GM19351 (cell line): ENCODE data around the gene CELA2B.
"Not testable (repeated sequence)": the region's sequence is repeated elsewhere in the genome, so short reads cannot be mapped to it uniquely, and the experiment has no call there.

Experiments used
- ATAC-seq: cut with Tn5 transposase; IDR thresholded peaks from one replicate; pipeline ENCODE4 v1.9.1; 2021; ENCODE audit warnings: mild to moderate bottlenecking, moderate library complexity; ENCODE audit not compliant: unreplicated experiment

Gene CELA2B

GRCh38 chr1:15465674-15466073, 10.2 kb upstream of the CELA2B start:
- no peak for ATAC-seq

DNA sequence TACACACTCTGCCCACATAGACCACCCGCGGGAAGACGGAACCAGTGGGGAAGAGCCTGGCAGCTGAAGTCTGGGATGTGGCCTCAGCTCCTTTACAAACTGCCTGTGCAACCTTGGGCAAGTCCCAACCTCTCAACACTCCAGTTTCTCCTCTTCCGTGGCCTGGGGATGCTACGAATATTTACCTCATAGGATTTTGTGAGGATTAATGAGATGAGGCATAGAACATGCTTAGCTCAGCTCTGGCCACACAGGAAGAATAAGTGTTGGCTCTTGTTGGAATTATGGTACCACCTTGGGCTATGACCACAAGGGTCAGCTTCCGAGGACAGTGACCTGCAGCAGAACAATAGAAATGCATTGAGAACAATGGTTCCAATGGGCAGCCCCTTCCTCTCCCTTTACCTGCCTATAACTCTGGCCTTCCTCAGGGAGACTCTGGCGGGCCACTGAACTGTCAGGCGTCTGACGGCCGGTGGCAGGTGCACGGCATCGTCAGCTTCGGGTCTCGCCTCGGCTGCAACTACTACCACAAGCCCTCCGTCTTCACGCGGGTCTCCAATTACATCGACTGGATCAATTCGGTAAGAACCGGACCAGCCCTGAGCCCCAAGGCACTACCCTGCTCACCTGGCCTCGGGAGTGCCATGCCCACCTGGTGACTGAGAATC, 8.8 kb upstream of the CELA2B start:
- not testable (repeated sequence) for ATAC-seq

GRCh38 chr1:15468145-15468544, 7.8 kb upstream of the CELA2B start:
- no peak for ATAC-seq

- ATAC-seq, result no peak
These were observed 6.5 kb upstream of the CELA2B start for GRCh38 chr1:15469361-15469760.

DNA sequence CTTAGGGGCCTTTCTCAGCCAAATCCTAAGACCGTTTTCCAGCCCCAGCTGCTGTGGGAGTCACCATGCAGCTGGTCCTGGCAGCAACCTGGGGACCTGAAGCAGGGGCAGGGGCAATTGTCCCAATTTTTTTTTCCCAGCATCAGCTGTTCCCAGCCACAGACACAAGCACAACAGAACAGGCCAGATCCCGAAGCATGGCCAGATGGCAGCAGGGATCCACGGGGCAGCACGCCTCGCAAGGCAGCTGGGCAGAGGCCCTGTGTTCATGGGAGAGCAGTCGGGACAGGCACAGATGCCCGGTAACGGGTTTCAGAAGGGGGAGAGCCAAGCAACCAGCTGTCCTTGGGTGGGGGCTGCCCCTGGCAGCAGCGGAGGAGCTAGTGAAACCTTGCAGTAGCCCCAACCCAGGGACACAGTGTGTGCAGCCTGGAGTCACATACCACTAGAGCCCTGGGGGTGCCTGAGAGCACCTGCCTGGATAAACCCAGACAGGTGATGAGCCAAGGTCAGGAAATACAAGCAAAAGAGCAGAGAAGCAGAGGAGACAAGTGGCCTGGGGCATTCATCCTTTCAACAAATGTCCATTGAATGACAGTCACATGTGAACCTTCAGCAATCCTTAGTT, 6.0 kb upstream of the CELA2B start:
- not testable (repeated sequence) for ATAC-seq

DNA sequence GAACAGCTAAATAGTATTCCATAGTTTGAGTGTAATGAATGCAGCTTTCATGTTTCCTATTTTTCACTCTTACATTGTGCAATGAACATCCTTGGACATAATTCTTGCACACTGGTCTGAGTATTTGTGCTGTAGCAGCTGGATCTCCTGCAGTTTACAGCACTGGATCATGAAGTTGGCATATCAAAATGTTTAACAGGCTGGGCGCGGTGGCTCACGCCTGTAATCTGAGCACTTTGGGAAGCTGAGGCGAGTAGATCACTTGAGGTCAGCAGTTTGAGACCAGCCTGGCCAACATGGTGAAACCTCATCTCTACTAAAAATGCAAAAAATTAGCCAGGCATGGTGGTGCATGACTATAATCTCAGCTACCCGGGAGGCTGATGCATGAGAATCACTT, 4.8 kb upstream of the CELA2B start:
- ATAC-seq, result not testable (repeated sequence)

DNA sequence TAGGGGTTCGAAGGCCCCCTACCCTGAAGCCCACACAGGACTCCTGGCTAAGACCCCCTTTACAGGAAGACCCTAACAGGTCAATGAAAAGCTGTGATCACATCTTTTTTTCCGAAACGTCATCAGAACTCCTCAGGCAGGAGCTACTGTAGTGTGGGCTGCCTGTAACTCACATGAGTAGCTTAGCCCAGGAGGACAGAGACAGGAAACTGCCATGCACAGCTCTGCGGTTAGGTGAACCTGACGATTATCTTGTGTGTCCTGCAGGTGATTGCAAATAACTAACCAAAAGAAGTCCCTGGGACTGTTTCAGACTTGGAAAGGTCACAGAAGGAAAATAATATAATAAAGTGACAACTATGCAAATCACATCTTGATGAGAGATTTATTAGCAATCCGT, 4.2 kb upstream of the CELA2B start:
- not testable (repeated sequence) for ATAC-seq

DNA sequence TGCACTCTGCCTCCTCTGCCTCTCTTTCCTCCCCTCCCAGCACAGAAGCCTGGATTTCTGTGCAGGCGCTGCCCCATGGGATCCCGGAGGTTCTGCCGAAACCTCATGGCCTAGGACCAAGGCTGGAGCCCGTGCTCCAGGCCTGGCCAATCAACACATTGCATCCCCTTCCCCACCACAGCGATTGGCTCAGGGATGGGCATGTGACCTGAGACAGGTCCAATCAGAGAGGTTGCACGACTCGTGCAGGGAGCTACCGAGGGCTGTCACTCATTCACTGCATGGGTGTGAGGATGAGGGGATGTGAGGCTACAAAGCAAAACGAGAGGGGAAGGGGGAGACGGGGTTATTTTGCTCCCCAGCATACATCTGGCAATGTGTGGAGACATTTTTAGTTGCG, 3.3 kb upstream of the CELA2B start:
- ATAC-seq, result no peak

GRCh38 chr1:15476927-15477326, 1.0 kb downstream of the CELA2B start:
- no peak for ATAC-seq

DNA sequence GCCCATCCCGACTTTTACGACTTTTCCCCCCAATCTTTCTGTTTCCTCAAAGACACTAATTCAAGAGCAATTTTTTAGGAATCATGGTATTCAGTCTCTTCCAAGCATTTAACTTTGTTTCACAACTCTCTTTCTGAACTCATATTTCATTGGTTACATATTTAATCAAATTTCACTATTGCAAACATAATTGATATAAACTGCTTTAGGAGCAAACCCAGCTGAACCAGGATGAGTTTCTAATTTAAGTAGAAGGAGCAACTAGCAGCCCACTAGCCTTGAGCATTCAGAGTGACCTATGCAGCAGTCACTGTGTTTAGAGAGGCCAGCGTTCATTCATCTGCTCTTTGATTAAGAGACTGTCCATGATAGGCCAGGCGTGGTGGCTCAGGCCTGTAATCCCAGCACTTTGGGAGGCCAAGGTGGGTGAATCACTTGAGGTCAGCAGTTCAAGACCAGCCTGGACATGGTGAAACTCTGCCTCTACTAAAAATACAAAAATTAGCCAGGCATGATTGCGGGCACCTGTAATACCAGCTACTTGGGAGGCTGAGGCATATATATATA, 1.8 kb downstream of the CELA2B start:
- ATAC-seq, result no peak

- ATAC-seq, result no peak
These were observed 3.9 kb downstream of the CELA2B start for GRCh38 chr1:15479654-15480347.

DNA sequence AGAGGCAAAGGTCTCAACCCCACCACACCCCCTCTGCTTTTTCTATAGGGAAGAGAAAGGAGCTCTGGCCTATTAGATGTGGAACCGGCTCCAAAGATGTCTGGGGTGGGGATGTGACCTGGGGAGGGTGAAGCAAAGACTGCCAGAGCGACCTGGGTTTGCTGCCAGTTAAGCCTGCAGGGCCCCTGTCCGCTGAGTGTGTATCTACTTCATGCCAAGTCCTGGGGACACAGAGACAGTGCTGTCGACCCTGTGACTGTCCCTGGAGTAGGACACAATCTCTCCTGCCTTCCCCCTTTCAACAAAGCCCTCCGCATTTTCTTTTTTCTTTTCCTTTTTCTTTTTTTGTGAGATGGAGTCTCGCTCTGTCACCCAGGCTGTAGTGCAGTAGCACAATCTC, 6.6 kb downstream of the CELA2B start:
- not testable (repeated sequence) for ATAC-seq

DNA sequence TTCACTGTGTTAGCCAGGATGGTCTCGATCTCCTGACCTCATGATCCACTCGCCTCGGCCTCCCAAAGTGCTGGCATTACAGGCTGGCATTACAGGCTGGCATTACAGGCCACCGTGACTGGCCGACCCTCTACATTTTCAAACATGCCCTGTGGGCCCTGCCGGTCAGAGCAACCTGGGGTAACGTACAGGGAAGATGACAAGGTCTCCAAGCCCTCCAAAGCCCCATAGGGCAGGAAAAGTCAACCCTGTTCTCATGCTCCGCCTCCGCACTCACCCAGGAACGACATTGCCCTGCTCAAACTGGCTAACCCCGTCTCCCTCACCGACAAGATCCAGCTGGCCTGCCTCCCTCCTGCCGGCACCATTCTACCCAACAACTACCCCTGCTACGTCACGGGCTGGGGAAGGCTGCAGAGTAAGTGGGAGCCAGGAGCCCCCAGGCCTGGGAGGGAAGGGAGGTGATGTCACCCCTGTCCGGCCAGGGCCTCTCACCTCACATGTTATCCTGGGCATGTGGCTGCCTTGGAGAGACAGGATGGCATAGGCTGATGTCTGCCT, 7.2 kb downstream of the CELA2B start:
- ATAC-seq, result not testable (repeated sequence)

GRCh38 chr1:15483971-15484370, 8.1 kb downstream of the CELA2B start:
- ATAC-seq, result no peak

DNA sequence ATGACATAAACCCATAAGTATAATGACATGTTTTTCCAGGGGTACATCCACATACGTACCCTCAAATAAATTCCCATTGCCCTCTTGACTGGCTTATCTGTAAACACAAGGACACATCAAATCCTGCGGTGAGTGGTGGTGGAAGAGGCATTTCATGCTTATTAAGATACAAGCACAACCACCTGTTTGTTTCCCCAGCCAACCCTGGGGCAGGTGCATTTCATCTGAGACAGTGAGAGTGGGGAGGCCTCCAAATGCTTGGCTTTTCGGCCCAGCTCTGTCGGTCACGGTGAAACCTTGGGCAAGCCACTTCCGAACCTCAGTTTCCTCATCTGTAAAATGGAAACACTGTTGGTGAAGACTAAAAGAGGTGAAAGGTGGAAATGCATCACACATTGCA, 8.5 kb downstream of the CELA2B start:
- ATAC-seq, result not testable (repeated sequence)

GRCh38 chr1:15485636-15486035, 9.7 kb downstream of the CELA2B start:
- ATAC-seq, result no peak

DNA sequence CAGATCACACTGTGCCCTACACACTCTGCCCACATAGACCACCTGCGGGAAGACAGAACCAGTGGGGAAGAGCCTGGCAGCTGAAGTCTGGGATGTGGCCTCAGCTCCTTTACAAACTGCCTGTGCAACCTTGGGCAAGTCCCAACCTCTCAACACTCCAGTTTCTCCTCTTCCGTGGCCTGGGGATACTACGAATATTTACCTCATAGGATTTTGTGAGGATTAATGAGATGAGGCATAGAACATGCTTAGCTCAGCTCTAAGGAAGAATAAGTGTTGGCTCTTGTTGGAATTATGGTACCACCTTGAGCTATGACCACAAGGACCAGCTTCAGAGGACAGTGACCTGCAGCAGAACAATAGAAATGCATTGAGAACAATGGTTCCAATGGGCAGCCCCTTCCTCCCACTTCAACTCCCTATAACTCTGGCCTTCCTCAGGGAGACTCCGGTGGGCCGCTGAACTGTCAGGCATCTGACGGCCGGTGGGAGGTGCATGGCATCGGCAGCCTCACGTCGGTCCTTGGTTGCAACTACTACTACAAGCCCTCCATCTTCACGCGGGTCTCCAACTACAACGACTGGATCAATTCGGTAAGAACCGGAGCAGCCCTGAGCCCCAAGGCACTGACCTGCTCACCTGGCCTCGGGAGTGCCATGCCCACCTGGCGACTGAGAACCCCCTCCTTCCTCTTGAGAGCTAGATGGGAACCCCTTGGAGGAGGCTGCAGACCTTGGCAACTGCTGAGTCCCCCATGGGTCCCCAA, 11.1 kb downstream of the CELA2B start:
- not testable (repeated sequence) for ATAC-seq

- no peak for ATAC-seq
These were observed 12.5 kb downstream of the CELA2B start for GRCh38 chr1:15488371-15488770.

- no peak for ATAC-seq
These were observed 13.3 kb downstream of the CELA2B start for GRCh38 chr1:15489052-15489736.

- ATAC-seq, result not testable (repeated sequence)
These were observed 15.1 kb downstream of the CELA2B start for GRCh38 chr1:15491010-15491409.
